Measurements from ENCODE around the gene GUCA1C.

The GUCA1C gene, protein sequence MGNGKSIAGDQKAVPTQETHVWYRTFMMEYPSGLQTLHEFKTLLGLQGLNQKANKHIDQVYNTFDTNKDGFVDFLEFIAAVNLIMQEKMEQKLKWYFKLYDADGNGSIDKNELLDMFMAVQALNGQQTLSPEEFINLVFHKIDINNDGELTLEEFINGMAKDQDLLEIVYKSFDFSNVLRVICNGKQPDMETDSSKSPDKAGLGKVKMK

GRCh38 chr3:108953700-108954099 lies at the start of gene GUCA1C:
Gene GUCA1C, minus strand, starts transcription at chr3:108953879. Its CDS starts 117 bp downstream, at chr3:108953762.
- no peak for DNase-seq

- no peak for DNase-seq
These were observed 44.8 kb upstream of the GUCA1C start for GRCh38 chr3:108998436-108998835.

DNA sequence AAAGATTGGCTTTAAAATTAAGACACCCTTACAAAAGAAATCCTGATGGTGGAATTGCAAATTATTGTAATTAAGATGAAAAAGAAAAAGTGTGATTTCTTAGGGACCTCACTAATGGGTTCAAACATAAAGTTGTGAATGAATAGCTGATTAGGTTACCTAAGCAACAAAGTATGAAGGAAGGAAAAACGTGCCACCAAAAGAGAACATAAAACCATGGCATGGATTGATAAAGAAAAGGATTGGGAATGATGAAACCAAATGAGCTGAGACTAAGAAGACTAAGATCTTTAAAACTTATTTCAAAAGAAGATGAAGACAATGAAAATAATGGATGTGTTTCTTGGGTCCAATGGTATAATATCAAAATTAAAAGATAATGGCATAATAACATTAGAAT lies 32.2 kb upstream of the GUCA1C start:
- no peak for DNase-seq

- no peak for DNase-seq
These were observed 29.4 kb upstream of the GUCA1C start for GRCh38 chr3:108983051-108983450.

DNA sequence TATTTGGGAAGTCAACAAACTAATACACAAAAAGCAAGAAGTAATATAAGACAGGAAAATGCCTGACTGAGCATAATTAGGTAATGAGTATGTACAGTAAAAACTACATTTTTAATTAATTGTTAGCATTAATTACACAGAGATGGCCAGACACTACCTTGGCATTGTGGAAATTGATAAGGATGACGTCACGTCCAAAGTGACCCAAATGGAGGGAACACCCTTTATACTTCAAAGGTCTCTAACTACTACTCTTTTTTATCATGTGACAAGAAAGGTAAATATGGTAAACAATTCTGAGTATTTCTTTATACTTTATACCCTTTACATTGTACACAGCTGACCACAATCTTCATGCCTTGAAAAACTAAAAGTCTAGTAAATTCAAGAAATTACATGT lies 22.4 kb upstream of the GUCA1C start:
- no peak for DNase-seq

DNA sequence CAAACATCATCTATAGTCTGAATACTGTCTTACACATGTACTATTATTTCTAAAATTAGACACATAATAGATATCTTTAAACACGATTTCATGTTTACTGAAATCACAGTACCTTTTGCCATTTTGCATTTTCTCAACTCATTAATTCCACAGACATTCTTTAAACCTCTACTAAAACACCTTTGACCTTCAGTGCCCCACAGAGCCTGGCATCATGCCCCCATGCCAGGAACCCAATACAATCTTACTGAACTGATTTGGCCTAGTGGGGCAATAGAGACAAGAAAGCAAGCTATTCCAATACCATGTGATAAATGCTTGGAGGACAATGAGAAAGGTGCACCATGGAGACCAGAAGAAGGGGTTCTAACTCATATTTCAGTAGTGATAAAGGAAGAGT lies 19.3 kb upstream of the GUCA1C start:
- DNase-seq, result no peak

- DNase-seq, result no peak
These were observed 18.8 kb upstream of the GUCA1C start for GRCh38 chr3:108972482-108972881.

GRCh38 chr3:108970561-108970960 lies 16.9 kb upstream of the GUCA1C start:
- no peak for DNase-seq

DNA sequence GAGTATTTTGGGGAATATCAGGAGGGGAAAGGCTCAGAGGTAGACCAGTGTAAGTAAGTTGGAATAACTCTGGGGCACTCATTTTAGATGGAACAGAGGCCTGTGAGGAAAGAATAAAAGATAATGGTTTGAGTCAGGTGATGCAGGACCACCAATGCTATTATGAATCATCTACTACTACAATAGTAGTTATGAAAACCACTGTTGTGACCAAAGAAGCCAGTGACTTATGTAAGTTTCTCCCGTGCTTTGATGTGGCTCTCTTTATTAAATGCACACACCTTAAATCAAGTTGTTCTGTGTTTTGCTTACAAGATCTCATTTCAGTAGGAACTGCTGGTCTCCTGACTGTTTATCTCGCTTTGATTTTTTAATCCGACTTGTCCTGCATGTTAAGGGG lies 13.1 kb upstream of the GUCA1C start:
- no peak for DNase-seq

- DNase-seq, result no peak
These were observed 5.3 kb upstream of the GUCA1C start for GRCh38 chr3:108959017-108959416.

GRCh38 chr3:108953210-108953609 lies 469 bp downstream of the GUCA1C start:
- no peak for DNase-seq

- no peak for DNase-seq
These were observed 1.7 kb downstream of the GUCA1C start for GRCh38 chr3:108951820-108952501.

DNA sequence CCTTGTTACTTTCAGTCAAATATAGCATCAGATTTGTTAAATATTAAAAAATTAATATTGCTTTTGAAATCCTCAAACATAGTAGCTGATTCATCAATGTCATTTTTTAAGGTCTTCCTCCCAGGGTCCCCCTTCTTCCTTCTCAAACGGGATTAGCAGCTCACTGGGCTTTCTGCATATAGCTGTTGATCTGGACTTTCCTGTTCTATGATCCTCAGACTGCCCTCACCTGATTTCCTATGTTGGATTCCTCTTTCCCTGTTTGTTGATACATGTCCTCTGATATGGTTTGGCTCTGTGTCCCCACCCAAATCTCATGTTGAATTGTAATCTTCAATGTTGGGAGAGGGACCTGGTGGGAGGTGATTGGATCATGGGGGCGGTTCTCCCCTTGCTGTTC lies 5.8 kb downstream of the GUCA1C start:
- no peak for DNase-seq

- DNase-seq, result peak; percentile 81
These were observed 7.1 kb downstream of the GUCA1C start for GRCh38 chr3:108946292-108947285.

DNA sequence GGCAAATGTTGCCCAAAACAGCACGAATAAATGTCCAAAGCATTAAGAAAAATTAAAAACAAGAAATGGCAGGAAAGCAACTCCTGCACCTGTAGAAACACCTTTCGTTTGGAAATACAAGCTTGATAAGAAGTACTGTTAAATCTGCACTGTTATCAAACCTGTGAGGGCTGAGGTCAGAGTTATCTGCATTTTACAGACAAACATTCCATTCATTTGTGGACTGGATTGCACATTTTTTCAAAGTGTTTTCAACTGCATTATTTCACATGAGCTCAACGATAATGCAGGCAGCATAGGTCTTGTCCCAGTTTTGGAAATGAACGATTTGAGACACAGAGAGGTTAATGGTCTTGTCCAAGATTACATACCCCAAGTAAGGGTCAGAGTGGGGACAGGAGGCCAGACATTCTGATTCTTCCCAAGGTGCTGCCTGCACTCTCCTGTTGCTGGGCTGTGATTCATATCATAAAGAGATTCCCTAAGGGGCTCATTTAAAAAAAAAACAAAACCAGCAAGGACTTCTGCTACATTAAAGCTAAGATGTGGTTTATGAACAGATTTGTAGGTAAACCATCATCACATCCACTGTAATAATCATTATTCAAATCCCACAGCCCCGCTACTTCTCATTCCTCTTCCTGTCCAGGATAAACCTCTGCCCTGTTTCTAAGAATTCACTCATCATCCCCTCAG lies 13.0 kb downstream of the GUCA1C start:
- DNase-seq, result no peak

GRCh38 chr3:108940166-108940565 lies 13.5 kb downstream of the GUCA1C start:
- DNase-seq, result no peak

- DNase-seq, result no peak
These were observed 16.6 kb downstream of the GUCA1C start for GRCh38 chr3:108936924-108937689.

DNA sequence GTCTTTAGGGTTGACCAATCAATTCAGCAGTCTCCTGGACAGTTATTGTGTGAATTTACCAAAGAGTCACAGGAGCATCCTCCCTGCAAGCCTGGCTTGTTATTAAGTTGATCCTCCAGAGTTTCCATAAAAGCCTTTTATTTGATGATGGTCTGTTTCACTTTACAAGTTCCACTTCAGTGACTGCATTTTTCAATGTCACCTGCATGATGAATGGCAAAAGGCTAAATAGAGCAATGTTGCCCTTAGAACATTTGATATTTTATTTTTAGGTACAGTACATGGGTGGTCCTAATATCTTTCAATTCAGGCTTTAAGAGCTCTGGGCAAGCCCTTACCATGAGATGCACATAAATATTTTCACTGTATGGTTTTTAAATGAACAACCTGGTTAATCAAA lies 22.6 kb downstream of the GUCA1C start:
- no peak for DNase-seq

- DNase-seq, result no peak
These were observed 34.8 kb downstream of the GUCA1C start for GRCh38 chr3:108918866-108919265.

DNA sequence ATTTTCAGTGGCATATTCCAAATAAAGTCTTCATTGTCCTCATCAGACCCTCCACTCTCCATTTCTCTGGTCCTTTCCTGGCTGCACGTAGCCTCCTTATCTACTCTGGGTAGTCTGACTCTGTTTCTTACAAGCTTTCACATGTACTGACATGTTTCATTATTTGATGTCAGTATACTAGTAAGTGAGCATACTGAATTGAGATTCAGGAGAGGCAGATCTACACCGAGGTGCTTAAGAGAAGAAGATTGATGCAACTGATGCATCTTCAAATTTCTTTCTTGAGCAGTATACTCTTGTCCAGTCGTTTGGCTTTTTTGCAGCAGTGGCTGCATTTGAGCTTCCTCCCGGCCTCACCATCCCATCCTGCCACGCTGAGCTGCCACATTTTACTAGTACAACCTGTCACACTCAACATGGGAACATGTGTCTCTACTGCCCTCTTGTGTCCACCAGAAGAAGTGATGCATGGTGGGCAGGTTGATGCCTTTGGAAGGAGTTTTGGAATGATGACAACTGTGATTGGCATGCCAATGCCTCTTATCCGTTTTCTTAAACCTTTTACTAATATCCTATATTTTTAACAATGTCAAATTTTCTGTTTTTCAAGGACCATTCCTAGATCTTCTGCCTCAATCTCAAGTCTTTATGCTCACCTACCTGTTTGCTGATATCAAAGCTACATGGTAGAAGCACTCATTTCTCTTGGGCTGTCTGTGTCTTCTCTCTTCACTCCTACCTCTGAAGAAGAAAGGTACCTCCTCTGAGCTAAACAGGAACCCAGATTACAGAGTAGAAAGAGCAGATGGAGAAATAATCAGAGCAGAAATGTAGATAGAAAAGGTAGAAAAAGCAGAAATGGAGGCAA lies 38.7 kb downstream of the GUCA1C start:
- peak; percentile 60 for DNase-seq

DNA sequence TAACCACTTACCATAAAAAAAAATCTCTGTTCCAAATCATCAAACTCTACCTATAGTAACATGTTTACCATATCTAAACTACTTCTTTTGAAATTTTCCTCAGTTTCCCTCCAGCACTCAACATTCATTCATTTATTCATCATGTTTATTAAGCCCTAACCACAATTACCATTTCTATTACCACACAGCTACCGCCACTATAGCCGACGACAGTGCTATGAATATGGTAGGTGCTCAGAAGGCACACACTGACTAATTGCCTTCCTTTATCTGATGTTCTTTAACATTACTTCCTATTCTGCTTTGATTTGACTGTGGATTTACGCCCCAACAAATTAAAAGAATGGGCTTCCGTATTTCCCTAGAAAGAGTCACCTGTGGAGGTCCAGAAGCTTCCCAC lies 43.9 kb downstream of the GUCA1C start:
- no peak for DNase-seq

Data from HCEC 1CT (cell line).